DND-41 (cell line): ENCODE measurements around the gene SCGB2A2.

Experiments used
- ATAC-seq: fragments of 200-7000 bp; cut with Tn5 transposase; 3 replicates; pipeline ENCODE4 v1.9.1; 2021; ENCODE audit warnings: low read depth; ENCODE audit not compliant: insufficient read depth
- DNase-seq: peaks from one replicate; pipeline ENCODE4 v3.0.0-alpha.2; 2020
- H2AFZ ChIP-seq: 2 replicates; pipeline ENCODE4 v1.6.0; 2012; ENCODE audit warnings: low read depth, low read length
- H3K27ac ChIP-seq: 2 replicates; pipeline ENCODE4 v1.5.1; 2012; ENCODE audit warnings: low read length, inconsistent platforms
- H3K27me3 ChIP-seq: fragments of 200-600 bp; sonication (generic); 2 replicates; pipeline ENCODE4 v1.6.0; 2012; ENCODE audit warnings: low read length, mild to moderate bottlenecking, inconsistent platforms; ENCODE audit not compliant: insufficient read depth, poor library complexity
- H3K36me3 ChIP-seq: 2 replicates; pipeline ENCODE4 v1.5.1; 2012; ENCODE audit warnings: low read length, inconsistent platforms; ENCODE audit not compliant: insufficient read depth
- H3K4me1 ChIP-seq: 2 replicates; pipeline ENCODE4 v1.5.1; 2012; ENCODE audit warnings: mild to moderate bottlenecking, low read length; ENCODE audit not compliant: insufficient read depth
- H3K4me2 ChIP-seq: 2 replicates; pipeline ENCODE4 v1.6.0; 2012; ENCODE audit warnings: mild to moderate bottlenecking, moderate library complexity, low read length, inconsistent platforms; ENCODE audit not compliant: insufficient read depth
- H3K4me3 ChIP-seq, 2 experiments: fragments of 200-600 bp in 1 of 2; shearing (Covaris generic) in 1 of 2; 2 replicates each; pipeline ENCODE4 v1.5.1; 2012 to 2016; ENCODE audit warnings: inconsistent platforms in 2 of 2, low read length in 2 of 2, mild to moderate bottlenecking in 2 of 2, low read depth in 1 of 2, moderate library complexity in 1 of 2
- H3K79me2 ChIP-seq: 2 replicates; pipeline ENCODE4 v1.6.0; 2012; ENCODE audit warnings: low read length, inconsistent platforms; ENCODE audit not compliant: insufficient read depth
- H3K9ac ChIP-seq: 2 replicates; pipeline ENCODE4 v1.6.0; 2012; ENCODE audit warnings: low read depth, mild to moderate bottlenecking, inconsistent platforms, low read length, moderate library complexity
- H3K9me3 ChIP-seq: 2 replicates; pipeline ENCODE4 v1.5.1; 2012; ENCODE audit warnings: low read length, moderate library complexity, mild to moderate bottlenecking, inconsistent platforms; ENCODE audit not compliant: insufficient read depth, severe bottlenecking
- H4K20me1 ChIP-seq: 2 replicates; pipeline ENCODE4 v1.6.0; 2012; ENCODE audit warnings: low read length; ENCODE audit not compliant: insufficient read depth
- CTCF ChIP-seq: IDR thresholded peaks from 2 replicates; pipeline ENCODE4 v1.5.1; 2012; ENCODE audit warnings: borderline replicate concordance, low read length, moderate library complexity, mild to moderate bottlenecking; ENCODE audit not compliant: poor library complexity, severe bottlenecking; ENCODE audit errors: extremely low read depth
- EZH2 ChIP-seq: IDR thresholded peaks from 3 replicates; pipeline ENCODE4 v1.6.1; 2012; ENCODE audit warnings: borderline replicate concordance, low read depth, mild to moderate bottlenecking, moderate library complexity, low read length, inconsistent platforms; ENCODE audit not compliant: severe bottlenecking

SCGB2A2 gene

GRCh38 chr11:62260261-62260953, 9.6 kb upstream of the SCGB2A2 start:
- TF ChIP-seq EZH2 (no peak), CTCF (no peak)
- H3K27me3 ChIP-seq: peaks cover 2% of the 10 kb centered on the region
- no peak overlapping the region for H3K9ac ChIP-seq
- no peaks in the 10 kb centered on the region for H4K20me1 ChIP-seq
- H3K79me2 ChIP-seq: no peaks in the 10 kb centered on the region
- ATAC-seq: no peak
- H3K36me3 ChIP-seq: no peaks in the 10 kb centered on the region
- no peak for DNase-seq
- H3K9me3 ChIP-seq: no peaks in the 10 kb centered on the region
- no peak overlapping the region for H3K4me2 ChIP-seq
- no peaks in the 10 kb centered on the region for H3K4me1 ChIP-seq
- H3K27ac ChIP-seq: no peak overlapping the region
- H3K4me3 ChIP-seq: no peak overlapping the region
- H2AFZ ChIP-seq: no peak overlapping the region

- ATAC-seq: no peak
- Histone ChIP-seq H4K20me1 (no peaks in the 10 kb centered on the region), H3K4me2 (no peak overlapping the region), H3K9me3 (no peaks in the 10 kb centered on the region), H3K4me1 (no peaks in the 10 kb centered on the region), H3K79me2 (no peaks in the 10 kb centered on the region), H3K27ac (no peak overlapping the region), H2AFZ (no peak overlapping the region), H3K9ac (no peak overlapping the region), H3K36me3 (no peaks in the 10 kb centered on the region), H3K4me3 (no peak overlapping the region), H3K27me3 (peaks cover 2% of the 10 kb centered on the region)
- no peak for TF ChIP-seq EZH2
- TF ChIP-seq CTCF: no peak
- no peak for DNase-seq
Measured at GRCh38 chr11:62264004-62264403, 6.0 kb upstream of the SCGB2A2 start.

GRCh38 chr11:62266558-62266957, 3.4 kb upstream of the SCGB2A2 start:
- Histone ChIP-seq H4K20me1 (no peaks in the 10 kb centered on the region), H2AFZ (no peak overlapping the region)

More at GRCh38 chr11:62266558-62266957, 3.4 kb upstream of the SCGB2A2 start:
- Histone ChIP-seq H3K27ac (no peak overlapping the region), H3K4me3 (no peak overlapping the region), H3K4me2 (no peak overlapping the region), H3K9me3 (no peaks in the 10 kb centered on the region), H3K9ac (no peak overlapping the region), H3K79me2 (no peaks in the 10 kb centered on the region), H3K4me1 (no peaks in the 10 kb centered on the region), H3K27me3 (peaks cover 5% of the 10 kb centered on the region), H3K36me3 (no peaks in the 10 kb centered on the region)
- TF ChIP-seq CTCF (no peak), EZH2 (no peak)
- no peak for DNase-seq
- no peak for ATAC-seq
